Epithelial cell of esophagus (primary cell): Measurements from ENCODE around the gene TPK1.

Experiments
- DNase-seq: peaks from one replicate; pipeline ENCODE4 v3.0.0; 2010; ENCODE audit warnings: low read depth
- H3K4me3 ChIP-seq: 2 replicates; pipeline ENCODE4 v1.5.1; 2011; ENCODE audit warnings: mild to moderate bottlenecking, low read length, control low read depth
- CTCF ChIP-seq: IDR thresholded peaks from 2 replicates; pipeline ENCODE4 v1.5.1; 2011; ENCODE audit warnings: low read depth, mild to moderate bottlenecking, low read length, control low read depth, inconsistent platforms; ENCODE audit not compliant: insufficient read depth; ENCODE audit errors: missing control alignments

TPK1 gene

GRCh38 chr7:144771174-144771573 is 64.7 kb downstream of the TPK1 start:
- no peak for TF ChIP-seq CTCF
- H3K4me3 ChIP-seq = no peak overlapping the region
- DNase-seq = no peak

DNA sequence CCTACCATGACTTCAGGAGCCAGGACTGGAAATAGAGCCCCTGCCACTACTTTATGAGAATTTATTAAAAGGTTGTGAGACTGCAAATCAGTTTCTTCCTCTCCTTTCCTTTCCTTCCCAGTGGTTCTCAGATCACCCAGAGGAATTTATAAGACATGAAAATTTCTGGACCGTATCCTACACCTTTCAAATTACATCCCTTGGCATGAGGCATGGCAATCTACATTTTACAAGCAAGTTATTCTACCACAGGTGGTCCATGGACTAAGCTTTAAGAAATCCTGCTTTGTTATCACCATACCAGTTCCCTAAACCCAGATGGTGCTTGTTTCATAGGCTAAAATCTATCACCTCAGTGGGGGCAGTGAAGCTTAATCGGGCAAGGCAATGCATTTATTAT is 66.5 kb downstream of the TPK1 start:
- TF ChIP-seq CTCF = no peak
- no peak for DNase-seq
- no peak overlapping the region for H3K4me3 ChIP-seq

- no peak for DNase-seq
- TF ChIP-seq CTCF = no peak
- no peak overlapping the region for H3K4me3 ChIP-seq
Observed at GRCh38 chr7:144768633-144769032, 67.2 kb downstream of the TPK1 start.

DNA sequence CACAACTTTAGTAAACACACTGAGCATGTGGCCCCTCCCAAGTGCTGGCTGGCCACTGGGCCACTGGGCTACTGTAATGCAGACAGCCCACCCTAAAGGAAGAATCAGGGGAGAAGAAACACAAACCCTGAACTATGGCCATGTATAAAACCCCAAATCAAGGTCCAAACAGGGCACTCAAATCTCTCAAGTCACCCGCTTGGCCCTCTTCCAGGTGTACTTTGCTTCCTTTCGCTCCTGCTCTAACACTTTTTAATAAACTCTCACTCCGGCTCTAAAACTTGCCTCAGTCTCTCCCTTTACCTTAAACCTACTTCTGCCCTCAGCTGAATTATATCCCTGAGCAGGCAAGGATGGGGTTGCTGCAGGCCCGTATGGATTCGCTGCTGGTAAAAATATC is 72.6 kb downstream of the TPK1 start:
- TF ChIP-seq CTCF = no peak
- no peak overlapping the region for H3K4me3 ChIP-seq
- DNase-seq = no peak

DNA sequence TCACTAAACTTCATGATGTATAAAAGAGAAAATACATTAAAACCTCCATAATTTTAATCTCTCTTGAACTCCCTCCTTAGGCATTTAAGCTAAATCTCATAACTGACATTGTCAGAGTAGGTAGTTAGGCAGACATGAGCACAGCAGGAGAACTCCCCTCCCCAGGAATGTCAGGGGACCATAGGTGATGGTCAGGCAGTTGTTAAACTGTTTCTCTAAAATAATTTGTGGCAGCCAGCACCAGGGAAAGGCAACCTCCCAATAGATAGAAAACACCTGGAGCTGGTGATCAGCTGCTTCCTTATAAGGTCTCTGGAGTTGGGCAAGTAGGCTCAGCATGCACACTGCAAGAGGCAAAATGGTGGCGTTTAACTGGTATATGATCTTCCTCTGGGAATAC is 73.0 kb downstream of the TPK1 start:
- no peak for DNase-seq
- H3K4me3 ChIP-seq = no peak overlapping the region
- TF ChIP-seq CTCF = no peak

DNA sequence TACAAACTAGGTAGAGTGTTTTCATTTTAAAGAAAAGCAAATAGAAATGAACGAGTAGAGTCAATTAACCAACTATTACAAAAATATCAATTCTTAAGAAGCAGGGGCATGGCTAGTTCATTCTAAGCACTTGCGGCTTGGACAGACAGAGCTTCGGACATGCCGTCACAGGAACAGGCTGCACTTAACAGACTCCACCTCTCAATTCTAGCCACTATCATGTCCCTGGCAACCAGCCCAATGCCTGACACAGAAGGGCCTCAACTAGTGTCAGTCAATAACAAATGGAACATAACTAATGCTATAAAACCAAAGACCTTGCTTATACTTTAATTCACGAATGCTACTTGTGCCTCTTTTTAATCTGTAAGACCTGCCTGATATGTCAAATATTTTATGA is 74.4 kb downstream of the TPK1 start:
- H3K4me3 ChIP-seq = no peak overlapping the region
- TF ChIP-seq CTCF = no peak
- DNase-seq = peak; percentile 46

DNA sequence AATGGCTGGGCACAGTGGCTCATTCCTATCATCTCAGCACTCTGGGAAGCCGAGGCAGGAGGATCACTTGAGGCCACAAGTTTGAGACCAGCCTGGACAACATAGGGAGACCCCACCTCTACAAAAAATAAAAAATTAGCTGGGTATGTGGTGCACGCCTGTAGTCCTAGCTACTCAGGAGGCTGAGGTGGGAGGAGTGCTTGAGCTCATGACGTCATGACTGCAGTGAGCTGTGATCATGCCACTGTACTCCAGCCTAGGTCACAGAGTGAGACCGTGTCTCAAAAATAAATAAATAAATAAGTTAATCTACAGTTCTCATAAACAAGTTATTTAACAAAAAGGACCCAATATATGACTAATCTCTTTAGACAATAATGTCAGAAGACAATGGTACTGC is 76.2 kb downstream of the TPK1 start:
- H3K4me3 ChIP-seq = no peak overlapping the region
- TF ChIP-seq CTCF = no peak
- DNase-seq = no peak
